ENCODE results near the gene RUNX2. TPM values are rescaled to one million over a fixed set of nuclear protein-coding genes. Genes with fewer than 3 reads are reported as not detected.

The RUNX2 gene
- total RNA-seq, 3 donors from 2014 or later = 2.7 to 7.3 (median 7.2) TPM

- TF ChIP-seq POLR2A (IDR thresholded peaks at IDR 0.05) = no peak
- no peak for TF ChIP-seq CTCF (IDR thresholded peaks at IDR 0.05)
- TF ChIP-seq POLR2AphosphoS5 (IDR thresholded peaks at IDR 0.05) = no peak
- Histone ChIP-seq H3K4me1 (no peaks in the 10 kb centered on the region), H3K9me3 (no peaks in the 10 kb centered on the region), H3K4me3 (no peak overlapping the region), H3K27me3 (no peaks in the 10 kb centered on the region), H3K27ac (peak overlapping the region; percentile 35 to 43), H3K36me3 (no peaks in the 10 kb centered on the region)
- DNase-seq (ENCODE audit: low spot score in 2 of 2) = no peak
- intact Hi-C loops (cut with DNase I; ENCODE audit: low total_unique reads) = no loop called here
These were observed 262.6 kb downstream of the RUNX2 start for GRCh38 chr6:45590696-45591184.

- Histone ChIP-seq H3K36me3 (no peaks in the 10 kb centered on the region), H3K27me3 (no peaks in the 10 kb centered on the region), H3K9me3 (no peaks in the 10 kb centered on the region), H3K4me1 (no peaks in the 10 kb centered on the region), H3K27ac (peak overlapping the region in 1 of 2 donors; percentile 35), H3K4me3 (no peak overlapping the region)
- intact Hi-C loops (cut with DNase I; ENCODE audit: low total_unique reads) = no loop called here
- TF ChIP-seq POLR2A (IDR thresholded peaks at IDR 0.05) = no peak
- no peak for TF ChIP-seq POLR2AphosphoS5 (IDR thresholded peaks at IDR 0.05)
- no peak for TF ChIP-seq CTCF (IDR thresholded peaks at IDR 0.05)
- DNase-seq (ENCODE audit: low spot score in 2 of 2) = no peak
These were observed 263.2 kb downstream of the RUNX2 start for GRCh38 chr6:45591306-45591705.

GRCh38 chr6:45591890-45592289 lies 263.8 kb downstream of the RUNX2 start:
- intact Hi-C loops (cut with DNase I; ENCODE audit: low total_unique reads) = no loop called here
- Histone ChIP-seq H3K27me3 (no peaks in the 10 kb centered on the region), H3K9me3 (no peaks in the 10 kb centered on the region), H3K27ac (no peak overlapping the region), H3K4me1 (no peaks in the 10 kb centered on the region), H3K4me3 (no peak overlapping the region), H3K36me3 (no peaks in the 10 kb centered on the region)
- DNase-seq (ENCODE audit: low spot score in 2 of 2) = no peak
- TF ChIP-seq POLR2A (IDR thresholded peaks at IDR 0.05) = no peak
- no peak for TF ChIP-seq POLR2AphosphoS5 (IDR thresholded peaks at IDR 0.05)
- TF ChIP-seq CTCF (IDR thresholded peaks at IDR 0.05) = no peak

- intact Hi-C loops (cut with DNase I; ENCODE audit: low total_unique reads) = no loop called here
- Histone ChIP-seq H3K27me3 (no peaks in the 10 kb centered on the region), H3K36me3 (no peaks in the 10 kb centered on the region), H3K27ac (no peak overlapping the region), H3K9me3 (no peaks in the 10 kb centered on the region), H3K4me1 (no peaks in the 10 kb centered on the region), H3K4me3 (no peak overlapping the region)
- TF ChIP-seq CTCF (IDR thresholded peaks at IDR 0.05) (no peak), POLR2AphosphoS5 (IDR thresholded peaks at IDR 0.05) (no peak), POLR2A (IDR thresholded peaks at IDR 0.05) (no peak)
- no peak for DNase-seq (ENCODE audit: low spot score in 2 of 2)
These were observed 264.9 kb downstream of the RUNX2 start for GRCh38 chr6:45592991-45593390.

GRCh38 chr6:45595010-45595851 lies 267.1 kb downstream of the RUNX2 start:
- Histone ChIP-seq H3K36me3 (no peaks in the 10 kb centered on the region), H3K27ac (no peak overlapping the region), H3K4me3 (no peak overlapping the region), H3K9me3 (no peaks in the 10 kb centered on the region), H3K27me3 (no peaks in the 10 kb centered on the region), H3K4me1 (no peaks in the 10 kb centered on the region)
- TF ChIP-seq POLR2AphosphoS5 (IDR thresholded peaks at IDR 0.05) (no peak), CTCF (IDR thresholded peaks at IDR 0.05) (no peak), POLR2A (IDR thresholded peaks at IDR 0.05) (no peak)
- intact Hi-C loops (cut with DNase I; ENCODE audit: low total_unique reads) = no loop called here
- no peak for DNase-seq (ENCODE audit: low spot score in 2 of 2)

All from breast epithelium (tissue), 4 donors.